SK-N-SH treated with all-trans-retinoic acid at 6 μM for 48 hours (cell line): ENCODE measurements around the gene SF1.

ENCODE experiments used
- ATAC-seq: fragments of 200-7000 bp; cut with Tn5 transposase; 3 replicates; pipeline ENCODE4 v1.9.1; 2020; ENCODE audit warnings: mild to moderate bottlenecking, moderate library complexity
- ARNTL ChIP-seq: fragments of 450-650 bp; formaldehyde crosslinking; IDR thresholded peaks from 2 replicates; pipeline ENCODE4 v1.5.0; 2020; ENCODE audit warnings: low read depth, mild to moderate bottlenecking, moderate library complexity, borderline replicate concordance
- BACH2 ChIP-seq: fragments of 250-450 bp; sonication (Bioruptor Pico); IDR thresholded peaks from 2 replicates; pipeline ENCODE4 v1.9.0; 2021; ENCODE audit warnings: mild to moderate bottlenecking, borderline replicate concordance
- CREB5 ChIP-seq: fragments of 250-450 bp; sonication (Bioruptor Pico); IDR thresholded peaks from 2 replicates; pipeline ENCODE4 v1.5.1; 2020; ENCODE audit warnings: low read depth, mild to moderate bottlenecking, moderate library complexity
- CSDC2 ChIP-seq: fragments of 250-450 bp; sonication (Bioruptor Pico); IDR thresholded peaks from 2 replicates; pipeline ENCODE4 v1.5.0; 2020; ENCODE audit warnings: mild to moderate bottlenecking, moderate library complexity
- CSRNP3 ChIP-seq: fragments of 250-450 bp; sonication (Bioruptor Pico); IDR thresholded peaks from 2 replicates; pipeline ENCODE4 v1.5.1; 2021; ENCODE audit warnings: mild to moderate bottlenecking, moderate library complexity
- GLIS3 ChIP-seq: fragments of 250-450 bp; sonication (Bioruptor Pico); IDR thresholded peaks from 2 replicates; pipeline ENCODE4 v1.5.0; 2020; ENCODE audit warnings: mild to moderate bottlenecking, moderate library complexity
- ISL1 ChIP-seq: fragments of 250-450 bp; sonication (Bioruptor Pico); IDR thresholded peaks from 2 replicates; pipeline ENCODE4 v2.1.2; 2022; ENCODE audit warnings: mild to moderate bottlenecking, moderate library complexity
- OSR1 ChIP-seq: fragments of 250-450 bp; sonication (Bioruptor Pico); IDR thresholded peaks from 2 replicates; pipeline ENCODE4 v1.8.0; 2022; ENCODE audit warnings: moderate library complexity, mild to moderate bottlenecking, inconsistent platforms
- POU6F1 ChIP-seq: fragments of 250-450 bp; sonication (Bioruptor Pico); IDR thresholded peaks from 2 replicates; pipeline ENCODE4 v1.8.0; 2021; ENCODE audit warnings: low read depth, mild to moderate bottlenecking, moderate library complexity, borderline replicate concordance
- PPARA ChIP-seq: fragments of 250-450 bp; sonication (Bioruptor Pico); IDR thresholded peaks from 2 replicates; pipeline ENCODE4 v1.5.0; 2020; ENCODE audit warnings: mild to moderate bottlenecking, borderline replicate concordance
- RARB ChIP-seq: fragments of 250-450 bp; sonication (Bioruptor Pico); IDR thresholded peaks from 2 replicates; pipeline ENCODE4 v1.8.0; 2021; ENCODE audit warnings: mild to moderate bottlenecking, moderate library complexity
- SNAI2 ChIP-seq: fragments of 250-450 bp; sonication (Bioruptor Pico); IDR thresholded peaks from 2 replicates; pipeline ENCODE4 v1.5.0; 2020; ENCODE audit warnings: mild to moderate bottlenecking, moderate library complexity
- TCF4 ChIP-seq: fragments of 250-450 bp; sonication (Bioruptor Pico); IDR thresholded peaks from 2 replicates; pipeline ENCODE4 v1.8.0; 2021; ENCODE audit warnings: mild to moderate bottlenecking, moderate library complexity, borderline replicate concordance
- ZC3H10 ChIP-seq: fragments of 250-450 bp; sonication (Bioruptor Pico); IDR thresholded peaks from 2 replicates; pipeline ENCODE4 v1.5.1; 2021; ENCODE audit warnings: mild to moderate bottlenecking, moderate library complexity
- ZNF565 ChIP-seq: fragments of 450-650 bp; formaldehyde crosslinking; conservative IDR thresholded peaks from 2 replicates; pipeline ENCODE4 v1.5.0; 2020; ENCODE audit warnings: low read depth, mild to moderate bottlenecking, moderate library complexity
- ZNF70 ChIP-seq: fragments of 450-650 bp; formaldehyde crosslinking; IDR thresholded peaks from 2 replicates; pipeline ENCODE4 v1.5.0; 2020; ENCODE audit warnings: mild to moderate bottlenecking, moderate library complexity
- ZNF8 ChIP-seq: fragments of 450-650 bp; formaldehyde crosslinking; IDR thresholded peaks from 2 replicates; pipeline ENCODE4 v1.5.0; 2020; ENCODE audit warnings: mild to moderate bottlenecking, moderate library complexity

The SF1 gene

GRCh38 chr11:64739871-64740270 is 38.5 kb downstream of the SF1 start (continued):
- TF ChIP-seq POU6F1 (CRISPR knock-in tag) (no peak), CSRNP3 (CRISPR knock-in tag) (no peak), BACH2 (no peak), ZC3H10 (CRISPR knock-in tag) (no peak), OSR1 (CRISPR knock-in tag) (no peak), ISL1 (CRISPR knock-in tag) (no peak), SNAI2 (no peak)

GRCh38 chr11:64736654-64737053 is 41.7 kb downstream of the SF1 start:
- ATAC-seq: no peak
- TF ChIP-seq ZNF565 (no peak), ZC3H10 (CRISPR knock-in tag) (no peak), BACH2 (no peak), CSDC2 (no peak), GLIS3 (CRISPR knock-in tag) (no peak), ZNF70 (CRISPR knock-in tag) (no peak), TCF4 (no peak), ZNF8 (CRISPR knock-in tag) (no peak), CREB5 (CRISPR knock-in tag) (no peak), ARNTL (CRISPR knock-in tag) (no peak), OSR1 (CRISPR knock-in tag) (no peak), CSRNP3 (CRISPR knock-in tag) (no peak)

- TF ChIP-seq POU6F1 (CRISPR knock-in tag): no peak
- TF ChIP-seq ZNF565: no peak
- no peak for ATAC-seq
Observed at GRCh38 chr11:64735725-64736259, 42.5 kb downstream of the SF1 start.

GRCh38 chr11:64734811-64735724 is 43.3 kb downstream of the SF1 start:
- no peak for ATAC-seq
- TF ChIP-seq ARNTL (CRISPR knock-in tag): no peak
- no peak for TF ChIP-seq ZNF565
- TF ChIP-seq PPARA (CRISPR knock-in tag): no peak
- TF ChIP-seq TCF4: no peak
- TF ChIP-seq CSDC2: no peak
- TF ChIP-seq POU6F1 (CRISPR knock-in tag): no peak
- no peak for TF ChIP-seq RARB (CRISPR knock-in tag)
- TF ChIP-seq CSRNP3 (CRISPR knock-in tag): no peak
- no peak for TF ChIP-seq OSR1 (CRISPR knock-in tag)
- TF ChIP-seq BACH2: no peak
